ENCODE data around the gene MILR1. TPM values are rescaled to one million over a fixed set of nuclear protein-coding genes. Genes with fewer than 3 reads are reported as not detected.

MILR1 gene
- total RNA-seq, 1 donor from 2014 or later: 3.6 TPM

DNA sequence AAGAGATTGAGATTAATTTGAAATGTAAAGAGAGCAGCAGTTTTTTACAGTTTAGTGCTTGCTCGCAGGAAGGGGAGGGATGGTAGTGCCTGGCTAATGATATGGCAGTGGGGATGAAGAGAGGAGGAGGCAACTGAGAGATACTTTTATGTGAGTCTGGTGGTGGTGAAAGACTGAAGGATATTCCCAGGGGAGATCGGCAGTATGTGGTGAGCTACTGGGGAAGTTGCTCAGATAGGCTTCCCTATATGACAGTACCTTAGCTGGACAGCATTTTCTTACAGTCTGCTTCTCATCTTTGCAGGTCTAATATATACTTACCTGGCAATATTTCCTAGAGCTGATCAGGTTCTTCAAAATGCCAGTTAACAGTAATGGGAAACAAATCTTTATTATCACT, 66.5 kb downstream of the MILR1 start:
- no peak for DNase-seq (ENCODE audit: low spot score)
- intact Hi-C loops (cut with DNase I): no loop called here

DNA sequence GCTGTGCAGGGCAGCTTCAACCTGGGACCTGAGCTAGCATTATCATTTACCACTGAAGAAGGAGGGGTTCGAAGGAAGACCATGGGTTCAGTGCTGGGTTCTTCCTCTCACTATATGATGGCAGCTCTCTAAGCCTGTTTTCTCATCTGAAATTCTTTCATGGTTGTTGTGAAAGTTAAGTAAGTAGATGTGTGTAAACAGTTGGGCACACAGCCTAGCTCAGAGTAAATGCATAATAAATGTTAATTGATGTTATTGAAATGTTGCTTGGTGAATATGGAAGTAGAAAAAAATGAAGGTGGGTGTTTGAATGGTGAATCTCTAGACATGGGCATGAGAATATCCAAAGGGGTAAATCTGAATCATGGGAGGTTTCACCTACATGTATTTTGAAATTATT, 66.9 kb downstream of the MILR1 start:
- intact Hi-C loops (cut with DNase I): no loop called here
- DNase-seq (ENCODE audit: low spot score): no peak

Small RNA genes lying within 50 kb of the gene (microRNA-seq; reads per million reads assigned to microRNA genes)
- gene MIR1273E (not detected), gene MIR3064 (2.7 reads per million), gene MIR5047 (not detected)

Other genes with a start within 250 kb of the MILR1 start
- 48.8 TPM for gene TEX2, start 185.9 kb upstream of the MILR1 start, total RNA-seq
- gene PECAM1, start 58.3 kb upstream of the MILR1 start, total RNA-seq: 117 TPM
- 8.0 TPM for gene POLG2, start 47.9 kb downstream of the MILR1 start, total RNA-seq
- gene DDX5, start 57.2 kb downstream of the MILR1 start, total RNA-seq: 443 TPM
- 16.4 TPM for gene CEP95, start 57.9 kb downstream of the MILR1 start, total RNA-seq
- gene SMURF2, start 213.2 kb downstream of the MILR1 start, total RNA-seq: 17.4 TPM